Measurements from ENCODE around the gene SCIN. TPM values are rescaled to one million over a fixed set of nuclear protein-coding genes. Genes with fewer than 3 reads are reported as not detected.

Gene SCIN
- total and polyA plus RNA-seq, 2 of the 8 experiments (the other 6 are each of a cell fraction or from before 2014, with no cell fraction given), result 0.47 to 1.9 TPM

- TF ChIP-seq POLR2A (IDR thresholded peaks at IDR 0.05; ENCODE audit: control extremely low read depth in 1 of 2, low read depth in 2 of 2, low read length in 2 of 2), result no peak
- no peak for TF ChIP-seq YY1 (IDR thresholded peaks at IDR 0.05; ENCODE audit: low read depth, low read length)
- no peak for TF ChIP-seq RAD21 (IDR thresholded peaks at IDR 0.05 in 1 of 2, conservative IDR thresholded peaks at IDR 0.05 in 1 of 2; ENCODE audit: low read depth in 2 of 2, low read length in 2 of 2)
- TF ChIP-seq SP2 (IDR thresholded peaks at IDR 0.05; ENCODE audit: low read length), result no peak
Observed at GRCh38 chr7:12708314-12708713, 137.8 kb downstream of the SCIN start (continued).

Small RNA genes within 50 kb of the gene (small RNA-seq; reads per million reads assigned to genes)
- not detected for gene RF00264 (ENCODE audit: insufficient read depth)

Other genes starting within 250 kb of the SCIN start
- gene VWDE, start 166.9 kb upstream of the SCIN start, total RNA-seq (2021; fragmentation: NEBNext Ultra II Directional; extraction: Animal tissue kit (Norgen Biotek cat#: 25700)), result 18.9 and 21.2 TPM in 2 replicates
- 8.5 and 11.0 TPM in 2 replicates for gene VWDE, start 166.9 kb upstream of the SCIN start, polyA plus RNA-seq (2011; rRNA removed)
- 29.2 and 31.5 TPM in 2 replicates for gene ARL4A, start 116.9 kb downstream of the SCIN start, total RNA-seq (2021; fragmentation: NEBNext Ultra II Directional; extraction: Animal tissue kit (Norgen Biotek cat#: 25700))
- gene ARL4A, start 116.9 kb downstream of the SCIN start, polyA plus RNA-seq (2011; rRNA removed), result 7.2 and 14.5 TPM in 2 replicates